GM19193 (cell line): ENCODE results near the gene MYOM1.

Source experiments
- POLR2A ChIP-seq: IDR thresholded peaks from 4 replicates; pipeline ENCODE4 v1.6.1; 2011; ENCODE audit not compliant: insufficient read depth, insufficient read length; ENCODE audit errors: extremely low read depth

Gene MYOM1

GRCh38 chr18:3048121-3048520 is 171.6 kb downstream of the MYOM1 start:
- no peak for TF ChIP-seq POLR2A

- TF ChIP-seq POLR2A: no peak
Observed at GRCh38 chr18:3046216-3046808, 173.5 kb downstream of the MYOM1 start.

- TF ChIP-seq POLR2A: no peak
Observed at GRCh38 chr18:3044931-3045698, 174.7 kb downstream of the MYOM1 start.

- no peak for TF ChIP-seq POLR2A
Observed at GRCh38 chr18:3042379-3042778, 177.4 kb downstream of the MYOM1 start.

- TF ChIP-seq POLR2A: no peak
Observed at GRCh38 chr18:3041843-3042242, 177.9 kb downstream of the MYOM1 start.

GRCh38 chr18:3040881-3041280 is 178.9 kb downstream of the MYOM1 start:
- TF ChIP-seq POLR2A: no peak

- TF ChIP-seq POLR2A: no peak
Observed at GRCh38 chr18:3040173-3040572, 179.6 kb downstream of the MYOM1 start.

- TF ChIP-seq POLR2A: no peak
Observed at GRCh38 chr18:3037423-3037915, 182.3 kb downstream of the MYOM1 start.

- no peak for TF ChIP-seq POLR2A
Observed at GRCh38 chr18:3036108-3036507, 183.7 kb downstream of the MYOM1 start.

GRCh38 chr18:3035635-3036034 is 184.1 kb downstream of the MYOM1 start:
- TF ChIP-seq POLR2A: no peak

GRCh38 chr18:3032721-3033120 is 187.0 kb downstream of the MYOM1 start:
- TF ChIP-seq POLR2A: no peak

GRCh38 chr18:3029215-3029952 is 190.4 kb downstream of the MYOM1 start:
- TF ChIP-seq POLR2A: no peak

GRCh38 chr18:3027370-3027891 is 192.3 kb downstream of the MYOM1 start:
- no peak for TF ChIP-seq POLR2A

GRCh38 chr18:3025544-3025943 is 194.2 kb downstream of the MYOM1 start:
- TF ChIP-seq POLR2A: no peak
